Measurements from ENCODE around the gene ORM2.

The ORM2 gene

GRCh38 chr9:114375386-114376175, 45.9 kb downstream of the ORM2 start:
- no peak for FAIRE-seq
- TF ChIP-seq POU2F2 (IDR thresholded peaks at IDR 0.05; ENCODE audit: low read depth, low read length) (no peak), TAF1 (IDR thresholded peaks at IDR 0.05; ENCODE audit: low read depth, low read length) (no peak), PAX5 (IDR thresholded peaks at IDR 0.05; ENCODE audit: insufficient read depth, low read length, severe bottlenecking) (no peak), POLR2A (IDR thresholded peaks at IDR 0.05; ENCODE audit: low read depth, low read length) (no peak), SPI1 (IDR thresholded peaks at IDR 0.05; ENCODE audit: low read depth, low read length) (no peak), POLR2AphosphoS5 (IDR thresholded peaks at IDR 0.05; ENCODE audit: low read depth, low read length) (no peak)
- DNase-seq (ENCODE audit: insufficient read length, low spot score): no peak

GRCh38 chr9:114376586-114377445, 47.1 kb downstream of the ORM2 start:
- FAIRE-seq (no peak), DNase-seq (ENCODE audit: insufficient read length, low spot score) (no peak)
- no peak for TF ChIP-seq POU2F2 (IDR thresholded peaks at IDR 0.05; ENCODE audit: low read depth, low read length)
- TF ChIP-seq POLR2AphosphoS5 (IDR thresholded peaks at IDR 0.05; ENCODE audit: low read depth, low read length): peak; percentile 30; the same call in 1 of the 2 replicates

DNA sequence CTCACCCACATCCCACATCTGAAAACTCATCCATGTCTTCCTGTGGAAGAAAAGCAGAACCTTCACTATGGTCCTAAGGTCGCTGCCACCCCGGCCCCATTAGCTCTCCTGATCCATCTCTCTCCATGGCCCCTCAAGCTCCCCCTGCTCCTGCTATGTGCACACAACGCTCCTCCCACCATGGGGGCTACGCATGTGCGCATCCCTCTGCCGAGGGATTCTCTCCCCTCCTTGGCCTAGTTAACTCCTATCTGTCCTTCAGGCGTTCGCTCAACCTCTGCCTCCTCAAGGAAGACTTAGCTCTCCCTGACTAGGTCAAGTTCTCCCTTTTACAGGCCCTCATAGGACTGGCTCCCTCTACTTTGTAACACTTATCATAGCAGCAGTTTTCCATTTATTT, 48.3 kb downstream of the ORM2 start:
- FAIRE-seq (no peak), DNase-seq (ENCODE audit: insufficient read length, low spot score) (no peak)
- no peak for TF ChIP-seq TAF1 (IDR thresholded peaks at IDR 0.05; ENCODE audit: low read depth, low read length)
- no peak for TF ChIP-seq SPI1 (IDR thresholded peaks at IDR 0.05; ENCODE audit: low read depth, low read length)
- no peak for TF ChIP-seq POU2F2 (IDR thresholded peaks at IDR 0.05; ENCODE audit: low read depth, low read length)
- no peak for TF ChIP-seq PAX5 (IDR thresholded peaks at IDR 0.05; ENCODE audit: insufficient read depth, low read length, severe bottlenecking)

DNA sequence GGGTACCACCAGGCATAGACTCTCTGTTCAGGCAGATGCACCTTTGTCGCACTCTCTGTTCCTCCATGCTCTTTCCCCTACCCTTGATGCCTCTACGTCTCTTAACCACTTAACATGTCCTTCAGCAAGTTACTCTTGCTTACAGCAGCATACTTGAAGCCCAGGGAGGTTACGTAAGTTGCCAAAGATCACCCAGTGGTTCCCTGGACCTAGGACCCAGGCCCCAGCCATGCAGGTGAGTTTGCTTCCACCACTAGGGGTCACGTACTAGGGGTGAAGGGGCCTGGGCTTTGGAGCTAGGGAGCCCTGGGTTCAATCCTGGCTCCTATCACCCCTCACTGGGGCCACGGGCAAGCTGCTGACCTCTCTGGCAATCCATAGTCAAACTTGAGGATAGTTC, 49.2 kb downstream of the ORM2 start:
- no peak for DNase-seq (ENCODE audit: insufficient read length, low spot score)
- no peak for TF ChIP-seq POU2F2 (IDR thresholded peaks at IDR 0.05; ENCODE audit: low read depth, low read length)
- no peak for TF ChIP-seq POLR2AphosphoS5 (IDR thresholded peaks at IDR 0.05; ENCODE audit: low read depth, low read length)
- no peak for TF ChIP-seq SPI1 (IDR thresholded peaks at IDR 0.05; ENCODE audit: low read depth, low read length)
- FAIRE-seq: peak; percentile 23

Data from GM12891 (cell line).